ENCODE measurements around the gene SRGAP2C.
"Not testable (repeated sequence)": the region's sequence is repeated elsewhere in the genome, so short reads cannot be mapped to it uniquely, and the experiment has no call there.

GRCh38 chr1:121317491-121318468, 133.0 kb downstream of the SRGAP2C start:
- TF ChIP-seq EZH2 (IDR thresholded peaks at IDR 0.05); POLR2AphosphoS5 (IDR thresholded peaks at IDR 0.05; ENCODE audit: borderline replicate concordance, low read depth, low read length): not testable (repeated sequence)
